ENCODE results near the gene CD200R1.

- TF ChIP-seq, protein P1, sequence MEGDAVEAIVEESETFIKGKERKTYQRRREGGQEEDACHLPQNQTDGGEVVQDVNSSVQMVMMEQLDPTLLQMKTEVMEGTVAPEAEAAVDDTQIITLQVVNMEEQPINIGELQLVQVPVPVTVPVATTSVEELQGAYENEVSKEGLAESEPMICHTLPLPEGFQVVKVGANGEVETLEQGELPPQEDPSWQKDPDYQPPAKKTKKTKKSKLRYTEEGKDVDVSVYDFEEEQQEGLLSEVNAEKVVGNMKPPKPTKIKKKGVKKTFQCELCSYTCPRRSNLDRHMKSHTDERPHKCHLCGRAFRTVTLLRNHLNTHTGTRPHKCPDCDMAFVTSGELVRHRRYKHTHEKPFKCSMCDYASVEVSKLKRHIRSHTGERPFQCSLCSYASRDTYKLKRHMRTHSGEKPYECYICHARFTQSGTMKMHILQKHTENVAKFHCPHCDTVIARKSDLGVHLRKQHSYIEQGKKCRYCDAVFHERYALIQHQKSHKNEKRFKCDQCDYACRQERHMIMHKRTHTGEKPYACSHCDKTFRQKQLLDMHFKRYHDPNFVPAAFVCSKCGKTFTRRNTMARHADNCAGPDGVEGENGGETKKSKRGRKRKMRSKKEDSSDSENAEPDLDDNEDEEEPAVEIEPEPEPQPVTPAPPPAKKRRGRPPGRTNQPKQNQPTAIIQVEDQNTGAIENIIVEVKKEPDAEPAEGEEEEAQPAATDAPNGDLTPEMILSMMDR (IDR thresholded peaks at IDR 0.05) = no peak
- TF ChIP-seq SIN3A (IDR thresholded peaks at IDR 0.05; ENCODE audit: borderline replicate concordance, insufficient read depth, low read depth, low read length) (no peak), POLR2AphosphoS5 (IDR thresholded peaks at IDR 0.05; ENCODE audit: low read depth, low read length) (no peak)
- TF ChIP-seq, protein P2, sequence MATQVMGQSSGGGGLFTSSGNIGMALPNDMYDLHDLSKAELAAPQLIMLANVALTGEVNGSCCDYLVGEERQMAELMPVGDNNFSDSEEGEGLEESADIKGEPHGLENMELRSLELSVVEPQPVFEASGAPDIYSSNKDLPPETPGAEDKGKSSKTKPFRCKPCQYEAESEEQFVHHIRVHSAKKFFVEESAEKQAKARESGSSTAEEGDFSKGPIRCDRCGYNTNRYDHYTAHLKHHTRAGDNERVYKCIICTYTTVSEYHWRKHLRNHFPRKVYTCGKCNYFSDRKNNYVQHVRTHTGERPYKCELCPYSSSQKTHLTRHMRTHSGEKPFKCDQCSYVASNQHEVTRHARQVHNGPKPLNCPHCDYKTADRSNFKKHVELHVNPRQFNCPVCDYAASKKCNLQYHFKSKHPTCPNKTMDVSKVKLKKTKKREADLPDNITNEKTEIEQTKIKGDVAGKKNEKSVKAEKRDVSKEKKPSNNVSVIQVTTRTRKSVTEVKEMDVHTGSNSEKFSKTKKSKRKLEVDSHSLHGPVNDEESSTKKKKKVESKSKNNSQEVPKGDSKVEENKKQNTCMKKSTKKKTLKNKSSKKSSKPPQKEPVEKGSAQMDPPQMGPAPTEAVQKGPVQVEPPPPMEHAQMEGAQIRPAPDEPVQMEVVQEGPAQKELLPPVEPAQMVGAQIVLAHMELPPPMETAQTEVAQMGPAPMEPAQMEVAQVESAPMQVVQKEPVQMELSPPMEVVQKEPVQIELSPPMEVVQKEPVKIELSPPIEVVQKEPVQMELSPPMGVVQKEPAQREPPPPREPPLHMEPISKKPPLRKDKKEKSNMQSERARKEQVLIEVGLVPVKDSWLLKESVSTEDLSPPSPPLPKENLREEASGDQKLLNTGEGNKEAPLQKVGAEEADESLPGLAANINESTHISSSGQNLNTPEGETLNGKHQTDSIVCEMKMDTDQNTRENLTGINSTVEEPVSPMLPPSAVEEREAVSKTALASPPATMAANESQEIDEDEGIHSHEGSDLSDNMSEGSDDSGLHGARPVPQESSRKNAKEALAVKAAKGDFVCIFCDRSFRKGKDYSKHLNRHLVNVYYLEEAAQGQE (IDR thresholded peaks at IDR 0.05; ENCODE audit: insufficient read depth in 1 of 2, low read depth in 2 of 2, low read length in 1 of 2) = no peak
Observed at GRCh38 chr3:112967425-112967824, 7.5 kb downstream of the CD200R1 start.
